ENCODE results near the gene FAM174B. TPM values are rescaled to one million over a fixed set of nuclear protein-coding genes. Genes with fewer than 3 reads are reported as not detected.

The FAM174B gene
- total and polyA plus RNA-seq, 8 donors: 26.0 to 122 (median 64.7) TPM

- FAIRE-seq (no peak), ATAC-seq (no peak), DNase-seq (no peak)
- intact Hi-C loops (cut with DNase I): no loop called here
- H3K4me3 ChIP-seq: no peak overlapping the region
- TF ChIP-seq CTCF (IDR thresholded peaks at IDR 0.05): no peak
- H3K27me3 ChIP-seq: no peaks in the 10 kb centered on the region
- peaks cover 0 to 4% (median 0%) of the 10 kb centered on the region in 3 donors for H3K36me3 ChIP-seq
- peaks cover 29 to 43% (median 41%) of the 10 kb centered on the region in 3 donors for H3K4me1 ChIP-seq
- H3K27ac ChIP-seq: peak overlapping the region in 2 of 4 donors; percentile 39 to 50
- no peaks in the 10 kb centered on the region for H3K9me3 ChIP-seq
- WGBS, 2 donors: 71 to 87% methylated on average over 7 of the region's 7 CpGs
These were observed 41.7 kb downstream of the FAM174B start for GRCh38 chr15:92613841-92614240.

GRCh38 chr15:92612891-92613290 is 42.7 kb downstream of the FAM174B start:
- Histone ChIP-seq H3K27ac (no peak overlapping the region), H3K9me3 (no peaks in the 10 kb centered on the region), H3K36me3 (no peaks in the 10 kb centered on the region), H3K27me3 (no peaks in the 10 kb centered on the region), H3K4me3 (no peak overlapping the region), H3K4me1 (peaks cover 24 to 37% (median 33%) of the 10 kb centered on the region in 3 donors)
- intact Hi-C loops (cut with DNase I): no loop called here
- DNase-seq: no peak
- no peak for ATAC-seq
- WGBS, 2 donors: 94 to 97% methylated on average over 4 of the region's 4 CpGs
- no peak for TF ChIP-seq CTCF (IDR thresholded peaks at IDR 0.05)
- FAIRE-seq: no peak

- intact Hi-C loops (cut with DNase I): no loop called here
- Histone ChIP-seq H3K4me1 (peaks cover 20 to 31% (median 27%) of the 10 kb centered on the region in 3 donors), H3K9me3 (no peaks in the 10 kb centered on the region), H3K27me3 (no peaks in the 10 kb centered on the region), H3K4me3 (no peak overlapping the region), H3K36me3 (no peaks in the 10 kb centered on the region), H3K27ac (no peak overlapping the region)
- TF ChIP-seq CTCF (IDR thresholded peaks at IDR 0.05): no peak
- DNase-seq: no peak
- ATAC-seq: peak in 1 of 4 donors; percentile 10
- WGBS, 2 donors: 74 to 79% methylated on average over 7 of the region's 7 CpGs
- FAIRE-seq: no peak
These were observed 43.4 kb downstream of the FAM174B start for GRCh38 chr15:92611995-92612745.

- FAIRE-seq (no peak), DNase-seq (no peak), ATAC-seq (no peak)
- H3K27me3 ChIP-seq: no peaks in the 10 kb centered on the region
- H3K36me3 ChIP-seq: no peaks in the 10 kb centered on the region
- no peak overlapping the region for H3K4me3 ChIP-seq
- no peak overlapping the region for H3K27ac ChIP-seq
- peaks cover 10 to 21% (median 19%) of the 10 kb centered on the region in 3 donors for H3K4me1 ChIP-seq
- no peak for TF ChIP-seq CTCF (IDR thresholded peaks at IDR 0.05)
- intact Hi-C loops (cut with DNase I): no loop called here
- no peaks in the 10 kb centered on the region for H3K9me3 ChIP-seq
These were observed 44.4 kb downstream of the FAM174B start for GRCh38 chr15:92611150-92611549.

- intact Hi-C loops (cut with DNase I): no loop called here
- 86 to 91% methylated on average over 9 of the region's 9 CpGs for WGBS, 2 donors
These were observed 45.5 kb downstream of the FAM174B start for GRCh38 chr15:92610101-92610520.

More at GRCh38 chr15:92610101-92610520, 45.5 kb downstream of the FAM174B start:
- DNase-seq (no peak), ATAC-seq (no peak), FAIRE-seq (no peak)
- no peaks in the 10 kb centered on the region for H3K9me3 ChIP-seq
- no peak overlapping the region for H3K27ac ChIP-seq
- no peaks in the 10 kb centered on the region for H3K36me3 ChIP-seq
- no peaks in the 10 kb centered on the region for H3K27me3 ChIP-seq
- TF ChIP-seq CTCF (IDR thresholded peaks at IDR 0.05): no peak
- no peak overlapping the region for H3K4me3 ChIP-seq
- peaks cover 9 to 15% (median 15%) of the 10 kb centered on the region in 3 donors for H3K4me1 ChIP-seq
